Prostate gland (tissue), 2 donors: Measurements from ENCODE around the gene RAB3IL1.

Experiments
- POLR2A ChIP-seq: fragments of 450-650 bp; IDR thresholded peaks from one replicate; pipeline ENCODE4 v1.6.1; 2016; ENCODE audit warnings: antibody characterized with exemption, mild to moderate bottlenecking
- TF ChIP-seq, protein P1 (sequence below), 4 experiments: fragments of 200-600 bp in 2 of 4; fragments of 450-650 bp in 2 of 4; sonication (generic) in 2 of 4; IDR thresholded peaks; 1 replicate in 3 of 4; 2 replicates in 1 of 4; pipeline ENCODE4 v1.5.1; 2016 to 2019; ENCODE audit warnings: antibody characterized with exemption in 4 of 4, mild to moderate bottlenecking in 2 of 4, moderate library complexity in 2 of 4

DNA sequence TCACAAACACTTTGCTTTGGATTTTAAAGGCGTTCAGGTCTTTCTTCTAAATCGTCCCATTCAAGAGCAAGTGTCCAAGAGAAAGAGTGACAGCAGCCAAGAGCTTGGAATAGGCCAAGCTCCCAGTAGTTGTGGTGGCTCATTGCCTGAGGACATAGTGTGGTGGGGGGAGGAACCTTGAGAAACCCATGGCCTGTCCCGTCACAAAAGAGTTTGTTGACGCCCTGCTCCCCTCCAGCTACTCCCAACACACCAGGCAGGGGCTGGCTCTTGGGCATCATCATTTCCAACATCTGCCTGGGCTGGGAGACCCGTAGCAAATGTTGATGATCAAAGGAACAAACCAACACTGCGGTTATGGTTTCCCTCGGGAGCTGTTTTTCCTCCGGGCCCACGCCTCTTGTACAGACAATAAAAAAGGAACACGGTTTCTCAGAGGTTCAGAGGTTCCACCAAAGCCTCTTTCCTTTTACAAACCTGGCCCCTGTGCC lies 46.8 kb downstream of the RAB3IL1 start:
- no peak for TF ChIP-seq POLR2A
- TF ChIP-seq, protein P1, sequence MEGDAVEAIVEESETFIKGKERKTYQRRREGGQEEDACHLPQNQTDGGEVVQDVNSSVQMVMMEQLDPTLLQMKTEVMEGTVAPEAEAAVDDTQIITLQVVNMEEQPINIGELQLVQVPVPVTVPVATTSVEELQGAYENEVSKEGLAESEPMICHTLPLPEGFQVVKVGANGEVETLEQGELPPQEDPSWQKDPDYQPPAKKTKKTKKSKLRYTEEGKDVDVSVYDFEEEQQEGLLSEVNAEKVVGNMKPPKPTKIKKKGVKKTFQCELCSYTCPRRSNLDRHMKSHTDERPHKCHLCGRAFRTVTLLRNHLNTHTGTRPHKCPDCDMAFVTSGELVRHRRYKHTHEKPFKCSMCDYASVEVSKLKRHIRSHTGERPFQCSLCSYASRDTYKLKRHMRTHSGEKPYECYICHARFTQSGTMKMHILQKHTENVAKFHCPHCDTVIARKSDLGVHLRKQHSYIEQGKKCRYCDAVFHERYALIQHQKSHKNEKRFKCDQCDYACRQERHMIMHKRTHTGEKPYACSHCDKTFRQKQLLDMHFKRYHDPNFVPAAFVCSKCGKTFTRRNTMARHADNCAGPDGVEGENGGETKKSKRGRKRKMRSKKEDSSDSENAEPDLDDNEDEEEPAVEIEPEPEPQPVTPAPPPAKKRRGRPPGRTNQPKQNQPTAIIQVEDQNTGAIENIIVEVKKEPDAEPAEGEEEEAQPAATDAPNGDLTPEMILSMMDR (IDR thresholded peaks at IDR 0.05), result no peak
